Esophagus squamous epithelium (tissue), 5 donors: ENCODE data around the gene HDAC3. TPM values are rescaled to one million over a fixed set of nuclear protein-coding genes. Genes with fewer than 3 reads are reported as not detected.

Experiments used
- DNase-seq: peaks from one replicate; lab custom pipeline; 2025; lab: John Stamatoyannopoulos, UW
- H3K27ac ChIP-seq, 4 donors: fragments of 200-600 bp; sonication (generic); one replicate each; pipeline ENCODE4 v1.5.1; 2016 to 2019; ENCODE audit warnings: mild to moderate bottlenecking in 1 of 4
- H3K27me3 ChIP-seq, 4 donors: fragments of 200-600 bp; sonication (generic); 1 replicate in 3 of 4; 2 replicates in 1 of 4; pipeline versions ENCODE4 v1.5.1 to v1.6.0; 2017 to 2021; ENCODE audit warnings: antibody characterized with exemption in 1 of 4
- H3K36me3 ChIP-seq, 3 donors: fragments of 200-600 bp; sonication (generic); one replicate each; pipeline ENCODE4 v1.5.1; 2016 to 2019
- H3K4me1 ChIP-seq, 3 donors: fragments of 200-600 bp; sonication (generic); one replicate each; pipeline ENCODE4 v1.5.1; 2017 to 2019
- H3K4me3 ChIP-seq, 4 donors: fragments of 200-600 bp; sonication (generic); 1 replicate in 3 of 4; 2 replicates in 1 of 4; pipeline ENCODE4 v1.5.1; 2016 to 2019; ENCODE audit warnings: mild to moderate bottlenecking in 2 of 4, moderate library complexity in 1 of 4
- H3K9me3 ChIP-seq, 3 donors: fragments of 200-600 bp; sonication (generic); one replicate each; pipeline ENCODE4 v1.5.1; 2016 to 2019
- POLR2A ChIP-seq, 4 donors: fragments of 450-650 bp; IDR thresholded peaks; one replicate each; pipeline ENCODE4 v1.6.1; 2017; ENCODE audit warnings: antibody characterized with exemption in 4 of 4, mild to moderate bottlenecking in 4 of 4, moderate library complexity in 3 of 4
- WGBS, 2 donors: methylation state at CpG; one replicate each; pipeline ENCODE4 v1.1.5; 2018; 5-methylcytosine and 5-hydroxymethylcytosine counted together
- intact Hi-C: fragments of 100-400 bp; cut with DNase I; formaldehyde crosslinking; loops from one replicate; pipeline ENCODE4 v1.15.0; 2022
- total RNA-seq, 4 donors: library from RNA; depleted of rRNA; stranded (reverse); fragments of >200 nt; gene quantifications; one replicate each; pipeline ENCODE4 v1.1.0, GENCODE V29; 2016
- TF ChIP-seq, protein P1 (sequence below), 6 experiments: fragments of 450-650 bp in 4 of 6; fragments of 200-600 bp in 2 of 6; sonication (generic) in 2 of 6; IDR thresholded peaks; one replicate each; pipeline ENCODE4 v1.5.1; 2016 to 2019; ENCODE audit warnings: antibody characterized with exemption in 6 of 6, mild to moderate bottlenecking in 4 of 6, moderate library complexity in 4 of 6
- donor health status: DM: yes; HTN: yes; CAD: no.

HDAC3 gene
- total RNA-seq, 4 donors from 2014 or later: 33.0 to 60.8 (median 40.4) TPM

DNA sequence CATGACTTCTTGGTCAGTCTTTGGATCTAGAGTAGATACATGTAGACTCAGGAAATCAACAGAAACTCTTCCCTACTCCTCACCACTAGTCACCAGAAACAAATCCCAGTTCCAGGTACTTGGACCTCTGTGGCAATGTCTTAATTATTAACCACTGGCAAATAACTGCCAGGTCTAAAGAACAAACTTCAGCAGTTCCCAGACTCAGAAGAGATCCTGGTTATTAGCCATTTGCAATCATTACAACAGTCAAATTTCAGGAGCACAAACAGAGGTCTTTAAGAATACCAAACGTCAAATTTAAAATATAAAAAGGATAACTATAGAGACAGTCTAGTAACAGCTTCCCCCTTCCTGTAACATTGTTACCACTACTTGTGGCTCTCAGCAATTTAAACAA lies 28.1 kb downstream of the HDAC3 start:
- no peaks in the 10 kb centered on the region for H3K27me3 ChIP-seq
- H3K4me1 ChIP-seq: peaks cover 4 to 64% (median 13%) of the 10 kb centered on the region in 3 donors
- H3K27ac ChIP-seq: no peak overlapping the region
- WGBS, 2 donors: 42 to 63% methylated on average over 1 of the region's 1 CpG
- TF ChIP-seq POLR2A (IDR thresholded peaks at IDR 0.05): no peak
- TF ChIP-seq, protein P1, sequence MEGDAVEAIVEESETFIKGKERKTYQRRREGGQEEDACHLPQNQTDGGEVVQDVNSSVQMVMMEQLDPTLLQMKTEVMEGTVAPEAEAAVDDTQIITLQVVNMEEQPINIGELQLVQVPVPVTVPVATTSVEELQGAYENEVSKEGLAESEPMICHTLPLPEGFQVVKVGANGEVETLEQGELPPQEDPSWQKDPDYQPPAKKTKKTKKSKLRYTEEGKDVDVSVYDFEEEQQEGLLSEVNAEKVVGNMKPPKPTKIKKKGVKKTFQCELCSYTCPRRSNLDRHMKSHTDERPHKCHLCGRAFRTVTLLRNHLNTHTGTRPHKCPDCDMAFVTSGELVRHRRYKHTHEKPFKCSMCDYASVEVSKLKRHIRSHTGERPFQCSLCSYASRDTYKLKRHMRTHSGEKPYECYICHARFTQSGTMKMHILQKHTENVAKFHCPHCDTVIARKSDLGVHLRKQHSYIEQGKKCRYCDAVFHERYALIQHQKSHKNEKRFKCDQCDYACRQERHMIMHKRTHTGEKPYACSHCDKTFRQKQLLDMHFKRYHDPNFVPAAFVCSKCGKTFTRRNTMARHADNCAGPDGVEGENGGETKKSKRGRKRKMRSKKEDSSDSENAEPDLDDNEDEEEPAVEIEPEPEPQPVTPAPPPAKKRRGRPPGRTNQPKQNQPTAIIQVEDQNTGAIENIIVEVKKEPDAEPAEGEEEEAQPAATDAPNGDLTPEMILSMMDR (IDR thresholded peaks at IDR 0.05): no peak
- no peak for DNase-seq
- H3K4me3 ChIP-seq: no peak overlapping the region
- intact Hi-C loops: no loop called here
- peaks cover 0 to 17% (median 0%) of the 10 kb centered on the region in 3 donors for H3K36me3 ChIP-seq
- H3K9me3 ChIP-seq: no peaks in the 10 kb centered on the region

DNA sequence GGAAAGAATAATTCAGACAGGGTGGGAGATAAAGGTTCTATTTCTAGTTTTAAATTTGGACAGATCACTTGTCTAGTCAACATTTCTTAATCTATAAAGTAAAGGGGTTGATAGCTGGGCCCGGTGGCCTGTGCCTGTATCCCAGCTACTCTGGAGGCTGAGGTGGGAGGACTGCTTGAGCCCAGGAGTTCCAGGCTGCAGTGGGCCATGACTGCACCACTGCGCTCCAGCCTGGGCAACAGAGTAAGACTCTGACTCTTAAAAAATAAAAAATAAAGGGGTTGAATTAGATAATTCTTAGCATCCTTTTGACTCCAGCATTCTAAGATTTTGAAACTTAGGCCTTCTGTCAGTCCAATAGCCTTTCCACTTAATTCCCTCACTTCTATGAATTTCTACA lies 28.6 kb downstream of the HDAC3 start:
- intact Hi-C loops: no loop called here
- Histone ChIP-seq H3K4me3 (no peak overlapping the region), H3K9me3 (no peaks in the 10 kb centered on the region), H3K27ac (no peak overlapping the region), H3K27me3 (no peaks in the 10 kb centered on the region), H3K4me1 (peaks cover 10 to 64% (median 18%) of the 10 kb centered on the region in 3 donors), H3K36me3 (peaks cover 0 to 17% (median 0%) of the 10 kb centered on the region in 3 donors)
- no peak for TF ChIP-seq POLR2A (IDR thresholded peaks at IDR 0.05)
- TF ChIP-seq, protein P1 (IDR thresholded peaks at IDR 0.05): no peak
- WGBS, 2 donors: 80 to 89% methylated on average over 2 of the region's 2 CpGs
- DNase-seq: no peak

DNA sequence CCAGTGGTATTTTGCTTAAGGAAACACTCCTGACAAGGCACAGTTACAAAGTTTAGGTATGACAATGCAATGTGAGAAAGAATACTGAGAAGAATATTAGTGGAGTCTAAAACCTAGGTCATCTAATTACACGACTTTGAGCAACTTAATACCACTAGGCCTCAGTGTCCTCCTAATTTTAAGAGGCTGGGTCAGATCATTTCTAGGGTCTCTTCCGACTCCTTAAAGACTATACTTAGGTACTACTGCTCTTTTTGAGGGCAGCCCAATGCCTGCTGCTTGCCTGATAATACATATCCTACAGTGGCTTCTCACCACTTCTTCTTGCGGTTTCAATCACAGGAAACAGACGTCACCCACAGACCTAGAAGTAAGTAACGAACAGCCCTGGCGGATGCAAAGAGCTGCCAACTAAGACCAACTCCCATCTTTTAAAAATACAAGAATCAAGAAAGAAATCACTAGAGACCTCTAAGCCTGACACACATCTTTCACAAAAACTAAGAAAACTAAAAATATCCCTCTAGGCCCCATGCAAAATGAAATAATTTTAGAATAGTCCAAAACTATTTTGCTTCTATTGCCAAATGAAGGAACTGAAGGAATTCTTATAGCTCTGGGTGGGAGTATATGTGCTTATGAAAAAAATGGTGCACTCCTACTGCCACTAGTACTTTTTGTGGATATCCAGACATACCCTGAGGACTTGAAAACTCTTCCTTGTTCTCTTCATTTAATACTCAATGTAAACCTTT lies 30.9 kb downstream of the HDAC3 start:
- Histone ChIP-seq H3K4me3 (peak overlapping the region in 1 of 4 donors; percentile 9), H3K27me3 (no peaks in the 10 kb centered on the region), H3K27ac (peak overlapping the region; percentile 33 to 87 (median 76)), H3K4me1 (peaks cover 11 to 52% (median 15%) of the 10 kb centered on the region in 3 donors), H3K36me3 (peaks cover 0 to 9% (median 0%) of the 10 kb centered on the region in 3 donors), H3K9me3 (no peaks in the 10 kb centered on the region)
- DNase-seq: peak; percentile 34
- TF ChIP-seq, protein P1 (IDR thresholded peaks at IDR 0.05): no peak
- no peak for TF ChIP-seq POLR2A (IDR thresholded peaks at IDR 0.05)
- intact Hi-C loops: no loop called here
- 40 to 70% methylated on average over 6 of the region's 6 CpGs for WGBS, 2 donors

DNA sequence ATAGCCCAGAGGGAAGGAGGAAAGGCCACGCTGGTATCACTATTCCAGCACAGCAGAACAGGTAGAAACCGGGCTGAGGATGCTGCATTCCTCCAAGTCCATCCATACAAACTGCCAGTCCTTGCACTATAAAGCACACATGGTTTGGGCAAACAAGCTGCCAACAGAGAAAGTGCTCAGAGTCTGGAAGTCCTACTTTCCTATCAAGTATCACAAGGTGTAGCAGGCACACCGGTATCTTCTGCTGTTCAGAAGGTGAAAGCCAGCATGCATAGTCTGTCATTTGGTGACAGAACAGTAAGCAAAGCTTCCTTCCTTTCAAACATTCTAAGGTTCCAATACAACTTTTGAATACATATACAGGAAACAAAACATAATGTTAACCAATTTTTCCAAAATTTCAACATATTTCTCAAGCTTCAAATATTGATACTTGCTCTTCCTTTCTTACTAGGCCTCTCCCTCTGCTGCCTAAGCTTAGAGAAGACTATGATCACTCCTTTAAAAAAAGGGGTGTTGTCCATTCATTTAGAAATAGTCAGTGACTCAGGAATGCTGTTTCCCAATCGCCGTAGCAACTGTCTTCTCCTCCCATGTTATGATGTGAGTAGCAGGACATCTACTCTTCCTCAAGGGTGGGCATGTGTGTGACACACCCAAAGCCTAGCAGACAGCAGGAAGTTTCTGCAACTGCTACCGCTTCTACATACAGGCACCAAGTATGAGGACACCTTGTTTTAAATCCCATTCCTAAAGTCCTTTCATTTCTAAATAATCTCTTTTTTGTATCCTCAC lies 32.5 kb downstream of the HDAC3 start:
- peak overlapping the region; percentile 72 to 87 (median 80) for H3K27ac ChIP-seq
- no peaks in the 10 kb centered on the region for H3K36me3 ChIP-seq
- no peaks in the 10 kb centered on the region for H3K9me3 ChIP-seq
- no peak overlapping the region for H3K4me3 ChIP-seq
- TF ChIP-seq, protein P1 (IDR thresholded peaks at IDR 0.05): no peak
- no peak for TF ChIP-seq POLR2A (IDR thresholded peaks at IDR 0.05)
- WGBS, 2 donors: 31 to 35% methylated on average over 6 of the region's 6 CpGs
- H3K4me1 ChIP-seq: peaks cover 11 to 54% (median 17%) of the 10 kb centered on the region in 3 donors
- intact Hi-C loops: no loop called here
- no peak for DNase-seq
- H3K27me3 ChIP-seq: no peaks in the 10 kb centered on the region

DNA sequence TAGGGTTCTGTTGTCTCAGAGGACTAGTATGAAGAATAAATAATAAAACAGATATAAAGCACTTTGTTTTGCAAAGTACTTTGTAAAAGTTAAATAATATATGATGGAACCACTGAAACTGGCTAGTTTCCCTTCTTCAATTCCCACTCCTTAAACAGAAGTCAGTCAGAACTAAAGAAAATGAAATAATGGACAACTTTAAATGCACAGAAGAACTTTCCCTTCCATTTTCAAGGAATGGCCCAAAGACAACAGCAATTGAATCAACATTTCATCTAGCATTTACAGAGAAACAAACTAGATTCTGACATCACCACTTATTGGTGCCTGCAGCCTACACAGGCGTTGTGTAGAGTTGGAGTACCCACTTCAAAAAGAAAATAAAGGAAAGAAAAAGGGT lies 34.0 kb downstream of the HDAC3 start:
- 83 to 86% methylated on average over 1 of the region's 1 CpG for WGBS, 2 donors
- intact Hi-C loops: no loop called here
- H3K27ac ChIP-seq: peak overlapping the region in 3 of 4 donors; percentile 1 to 87 (median 72)
- H3K4me1 ChIP-seq: peaks cover 11 to 67% (median 22%) of the 10 kb centered on the region in 3 donors
- H3K27me3 ChIP-seq: no peaks in the 10 kb centered on the region
- no peak for TF ChIP-seq POLR2A (IDR thresholded peaks at IDR 0.05)
- TF ChIP-seq, protein P1 (IDR thresholded peaks at IDR 0.05): no peak
- H3K36me3 ChIP-seq: no peaks in the 10 kb centered on the region
- no peak for DNase-seq
- H3K4me3 ChIP-seq: no peak overlapping the region
- H3K9me3 ChIP-seq: no peaks in the 10 kb centered on the region
